Measurements from ENCODE around the gene AKR1A1. TPM values are rescaled to one million over a fixed set of nuclear protein-coding genes. Genes with fewer than 3 reads are reported as not detected.
"Not testable (repeated sequence)": the region's sequence is repeated elsewhere in the genome, so short reads cannot be mapped to it uniquely, and the experiment has no call there.

The AKR1A1 gene
- total RNA-seq, 4 donors from 2014 or later = 161 to 305 (median 201) TPM

GRCh38 chr1:45585496-45586075 is 35.0 kb downstream of the AKR1A1 start:
- H3K4me1 ChIP-seq = peaks cover 0 to 28% (median 7%) of the 10 kb centered on the region in 4 donors
- no peaks in the 10 kb centered on the region for H3K36me3 ChIP-seq
- peak overlapping the region; percentile 78 to 88 (median 87) for H3K4me3 ChIP-seq
- DNase-seq = no peak
- peak overlapping the region in 3 of 4 donors; percentile 5 to 93 (median 12) for H3K27ac ChIP-seq
- no peaks in the 10 kb centered on the region for H3K9me3 ChIP-seq
- H3K27me3 ChIP-seq = no peaks in the 10 kb centered on the region
- TF ChIP-seq CTCF (IDR thresholded peaks at IDR 0.05) (no peak), POLR2A (IDR thresholded peaks at IDR 0.05) (no peak)

GRCh38 chr1:45586769-45587168 is 36.1 kb downstream of the AKR1A1 start:
- peaks cover 0 to 28% (median 7%) of the 10 kb centered on the region in 4 donors for H3K4me1 ChIP-seq
- H3K9me3 ChIP-seq = no peaks in the 10 kb centered on the region
- no peak for DNase-seq
- peak overlapping the region in 2 of 4 donors; percentile 2 to 19 for H3K27ac ChIP-seq
- H3K4me3 ChIP-seq = peak overlapping the region in 1 of 4 donors; percentile 78
- peaks cover 0 to 3% (median 0%) of the 10 kb centered on the region in 3 donors for H3K36me3 ChIP-seq
- no peak for TF ChIP-seq POLR2A (IDR thresholded peaks at IDR 0.05)
- TF ChIP-seq CTCF (IDR thresholded peaks at IDR 0.05) = no peak
- H3K27me3 ChIP-seq = no peaks in the 10 kb centered on the region

GRCh38 chr1:45589861-45590260 is 39.2 kb downstream of the AKR1A1 start:
- H3K27me3 ChIP-seq = no peaks in the 10 kb centered on the region
- TF ChIP-seq CTCF (IDR thresholded peaks at IDR 0.05) (no peak), POLR2A (IDR thresholded peaks at IDR 0.05) (no peak)
- peaks cover 0 to 29% (median 0%) of the 10 kb centered on the region in 3 donors for H3K36me3 ChIP-seq
- DNase-seq = no peak
- peaks cover 0 to 24% (median 7%) of the 10 kb centered on the region in 4 donors for H3K4me1 ChIP-seq
- no peak overlapping the region for H3K27ac ChIP-seq
- no peaks in the 10 kb centered on the region for H3K9me3 ChIP-seq
- H3K4me3 ChIP-seq = peak overlapping the region in 2 of 4 donors; percentile 2 to 35

- H3K4me3 ChIP-seq = no peak overlapping the region
- H3K4me1 ChIP-seq = no peaks in the 10 kb centered on the region
- no peak overlapping the region for H3K27ac ChIP-seq
- no peaks in the 10 kb centered on the region for H3K9me3 ChIP-seq
- H3K36me3 ChIP-seq = peaks cover 0 to 37% (median 0%) of the 10 kb centered on the region in 3 donors
- H3K27me3 ChIP-seq = no peaks in the 10 kb centered on the region
- no peak for TF ChIP-seq CTCF (IDR thresholded peaks at IDR 0.05)
- TF ChIP-seq POLR2A (IDR thresholded peaks at IDR 0.05) = no peak
- no peak for DNase-seq
Observed at GRCh38 chr1:45594412-45594811, 43.8 kb downstream of the AKR1A1 start.

GRCh38 chr1:45596765-45597164 is 46.1 kb downstream of the AKR1A1 start:
- H3K9me3 ChIP-seq, H3K4me1 ChIP-seq, H3K27me3 ChIP-seq, DNase-seq, H3K27ac ChIP-seq, H3K4me3 ChIP-seq: not testable (repeated sequence)
- H3K36me3 ChIP-seq = peaks cover 0 to 34% (median 0%) of the 10 kb centered on the region in 3 donors

GRCh38 chr1:45604239-45604638 is 53.6 kb downstream of the AKR1A1 start:
- DNase-seq = no peak
- no peak overlapping the region for H3K27ac ChIP-seq
- no peaks in the 10 kb centered on the region for H3K9me3 ChIP-seq
- TF ChIP-seq POLR2A (IDR thresholded peaks at IDR 0.05) (no peak), CTCF (IDR thresholded peaks at IDR 0.05) (no peak)
- H3K4me3 ChIP-seq = no peak overlapping the region
- H3K36me3 ChIP-seq = peaks cover 0 to 38% (median 0%) of the 10 kb centered on the region in 3 donors
- no peaks in the 10 kb centered on the region for H3K4me1 ChIP-seq
- no peaks in the 10 kb centered on the region for H3K27me3 ChIP-seq
